Measurements from ENCODE around the gene REPS2.

DNA sequence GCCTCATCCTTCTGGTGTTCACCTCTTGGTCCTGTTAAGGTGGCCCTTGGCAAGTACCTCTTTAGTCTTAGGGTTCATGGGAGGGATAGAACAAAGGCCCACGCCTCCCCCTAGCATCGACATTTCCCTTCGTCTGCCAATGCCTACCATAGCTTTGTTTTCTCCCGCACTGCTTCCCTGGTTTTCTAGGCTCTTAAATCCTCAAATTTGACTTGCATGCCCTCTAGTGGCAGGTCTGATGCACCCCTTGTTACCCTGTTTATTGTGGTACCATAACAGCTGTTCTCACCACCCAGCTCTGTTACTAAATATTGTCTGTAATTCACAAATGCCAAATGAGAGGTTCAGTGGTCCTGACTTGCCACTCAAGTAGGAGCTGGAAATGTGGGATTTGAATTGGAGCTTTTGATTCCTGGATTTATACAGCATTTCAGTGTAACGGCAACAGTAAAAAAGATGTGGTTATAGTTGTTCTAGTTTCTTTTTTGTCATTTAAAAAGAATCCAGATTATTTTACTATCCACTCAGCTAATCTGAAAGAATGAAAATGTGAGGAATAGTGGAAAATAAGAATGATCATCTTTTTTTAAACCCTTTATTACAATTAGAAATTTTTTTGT lies 100.1 kb downstream of the REPS2 start:
- TF ChIP-seq CTCF (IDR thresholded peaks at IDR 0.05): peak; percentile 48 to 89 (median 79)
- TF ChIP-seq POLR2A (IDR thresholded peaks at IDR 0.05): no peak

Measured in body of pancreas (tissue), 4 donors.